Dedifferentiated amniotic fluid mesenchymal stem cell (primary cell): Measurements from ENCODE around the gene MCF2L.

ENCODE experiments used
- DNase-seq: peaks from one replicate; pipeline ENCODE4 v3.0.0-alpha.2; 2016; ENCODE audit errors: extremely low spot score

The MCF2L gene

GRCh38 chr13:113083402-113084061 is 114.5 kb downstream of the MCF2L start:
- DNase-seq, result no peak

- no peak for DNase-seq
Observed at GRCh38 chr13:113084094-113084942, 115.3 kb downstream of the MCF2L start.

GRCh38 chr13:113084943-113085540 is 116.0 kb downstream of the MCF2L start:
- DNase-seq, result no peak

- no peak for DNase-seq
Observed at GRCh38 chr13:113086031-113086750, 117.2 kb downstream of the MCF2L start.

GRCh38 chr13:113086991-113087922 is 118.2 kb downstream of the MCF2L start:
- DNase-seq, result no peak

- no peak for DNase-seq
Observed at GRCh38 chr13:113087923-113088690, 119.1 kb downstream of the MCF2L start.

GRCh38 chr13:113088691-113089020 is 119.6 kb downstream of the MCF2L start:
- DNase-seq, result no peak

GRCh38 chr13:113089693-113090414 is 120.8 kb downstream of the MCF2L start:
- DNase-seq, result no peak

- DNase-seq, result no peak
Observed at GRCh38 chr13:113090415-113090770, 121.4 kb downstream of the MCF2L start.

GRCh38 chr13:113090806-113091205 is 121.8 kb downstream of the MCF2L start:
- DNase-seq, result no peak

GRCh38 chr13:113091211-113091771 is 122.3 kb downstream of the MCF2L start:
- DNase-seq, result no peak

- no peak for DNase-seq
Observed at GRCh38 chr13:113091891-113092775, 123.1 kb downstream of the MCF2L start.

GRCh38 chr13:113092776-113093579 is 124.0 kb downstream of the MCF2L start:
- no peak for DNase-seq

GRCh38 chr13:113093580-113094409 is 124.8 kb downstream of the MCF2L start:
- no peak for DNase-seq

GRCh38 chr13:113094410-113094800 is 125.4 kb downstream of the MCF2L start:
- no peak for DNase-seq

- DNase-seq, result no peak
Observed at GRCh38 chr13:113095146-113096051, 126.4 kb downstream of the MCF2L start.
